ENCODE measurements around the gene CBFB.

DNA sequence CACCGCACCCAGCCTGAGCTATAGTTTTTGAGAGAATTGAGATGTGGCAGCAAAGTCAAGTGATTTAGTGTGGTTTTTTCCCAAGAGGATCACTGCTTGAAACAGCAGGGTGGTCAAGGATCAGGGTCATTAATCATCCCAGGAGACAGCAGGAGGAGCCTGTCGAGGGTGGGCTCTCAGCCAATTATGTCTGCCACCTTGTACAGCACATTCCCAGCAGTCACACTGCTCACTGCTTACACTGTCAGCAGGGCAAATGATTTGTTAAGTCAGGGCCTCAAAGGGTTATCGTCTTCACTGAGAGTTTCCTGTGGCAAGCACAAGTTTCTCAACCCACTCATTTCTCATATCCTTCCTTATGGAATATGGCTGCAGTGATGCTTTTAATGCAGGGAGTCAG, 108.7 kb downstream of the CBFB start:
- no peak for TF ChIP-seq EP300 (IDR thresholded peaks at IDR 0.05; ENCODE audit: borderline replicate concordance)
- TF ChIP-seq FOXM1 (IDR thresholded peaks at IDR 0.05; ENCODE audit: borderline replicate concordance, low read depth) = no peak
- TF ChIP-seq, protein P1, sequence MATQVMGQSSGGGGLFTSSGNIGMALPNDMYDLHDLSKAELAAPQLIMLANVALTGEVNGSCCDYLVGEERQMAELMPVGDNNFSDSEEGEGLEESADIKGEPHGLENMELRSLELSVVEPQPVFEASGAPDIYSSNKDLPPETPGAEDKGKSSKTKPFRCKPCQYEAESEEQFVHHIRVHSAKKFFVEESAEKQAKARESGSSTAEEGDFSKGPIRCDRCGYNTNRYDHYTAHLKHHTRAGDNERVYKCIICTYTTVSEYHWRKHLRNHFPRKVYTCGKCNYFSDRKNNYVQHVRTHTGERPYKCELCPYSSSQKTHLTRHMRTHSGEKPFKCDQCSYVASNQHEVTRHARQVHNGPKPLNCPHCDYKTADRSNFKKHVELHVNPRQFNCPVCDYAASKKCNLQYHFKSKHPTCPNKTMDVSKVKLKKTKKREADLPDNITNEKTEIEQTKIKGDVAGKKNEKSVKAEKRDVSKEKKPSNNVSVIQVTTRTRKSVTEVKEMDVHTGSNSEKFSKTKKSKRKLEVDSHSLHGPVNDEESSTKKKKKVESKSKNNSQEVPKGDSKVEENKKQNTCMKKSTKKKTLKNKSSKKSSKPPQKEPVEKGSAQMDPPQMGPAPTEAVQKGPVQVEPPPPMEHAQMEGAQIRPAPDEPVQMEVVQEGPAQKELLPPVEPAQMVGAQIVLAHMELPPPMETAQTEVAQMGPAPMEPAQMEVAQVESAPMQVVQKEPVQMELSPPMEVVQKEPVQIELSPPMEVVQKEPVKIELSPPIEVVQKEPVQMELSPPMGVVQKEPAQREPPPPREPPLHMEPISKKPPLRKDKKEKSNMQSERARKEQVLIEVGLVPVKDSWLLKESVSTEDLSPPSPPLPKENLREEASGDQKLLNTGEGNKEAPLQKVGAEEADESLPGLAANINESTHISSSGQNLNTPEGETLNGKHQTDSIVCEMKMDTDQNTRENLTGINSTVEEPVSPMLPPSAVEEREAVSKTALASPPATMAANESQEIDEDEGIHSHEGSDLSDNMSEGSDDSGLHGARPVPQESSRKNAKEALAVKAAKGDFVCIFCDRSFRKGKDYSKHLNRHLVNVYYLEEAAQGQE (IDR thresholded peaks at IDR 0.05; ENCODE audit: low read depth) = no peak
- TF ChIP-seq TAF1 (IDR thresholded peaks at IDR 0.05; ENCODE audit: low read depth) = no peak
- TF ChIP-seq, protein P2, sequence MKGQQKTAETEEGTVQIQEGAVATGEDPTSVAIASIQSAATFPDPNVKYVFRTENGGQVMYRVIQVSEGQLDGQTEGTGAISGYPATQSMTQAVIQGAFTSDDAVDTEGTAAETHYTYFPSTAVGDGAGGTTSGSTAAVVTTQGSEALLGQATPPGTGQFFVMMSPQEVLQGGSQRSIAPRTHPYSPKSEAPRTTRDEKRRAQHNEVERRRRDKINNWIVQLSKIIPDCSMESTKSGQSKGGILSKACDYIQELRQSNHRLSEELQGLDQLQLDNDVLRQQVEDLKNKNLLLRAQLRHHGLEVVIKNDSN (IDR thresholded peaks at IDR 0.05) = no peak
- no peak for TF ChIP-seq TCF12 (IDR thresholded peaks at IDR 0.05; ENCODE audit: low read depth)
- TF ChIP-seq CREB1 (IDR thresholded peaks at IDR 0.05; ENCODE audit: low read depth) = no peak
- TF ChIP-seq, protein P3, sequence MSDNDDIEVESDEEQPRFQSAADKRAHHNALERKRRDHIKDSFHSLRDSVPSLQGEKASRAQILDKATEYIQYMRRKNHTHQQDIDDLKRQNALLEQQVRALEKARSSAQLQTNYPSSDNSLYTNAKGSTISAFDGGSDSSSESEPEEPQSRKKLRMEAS (IDR thresholded peaks at IDR 0.05) = no peak

Data from Ishikawa (cell line).